GM23338 (cell line): ENCODE results near the gene GALNT14. TPM values are rescaled to one million over a fixed set of nuclear protein-coding genes. Genes with fewer than 3 reads are reported as not detected.

ENCODE experiments used
- ATAC-seq: fragments of 200-7000 bp; cut with Tn5 transposase; 3 replicates; pipeline ENCODE4 v1.9.1; 2020
- DNase-seq: peaks from one replicate; pipeline ENCODE4 v3.0.0-alpha.2; 2015; ENCODE audit warnings: low spot score
- H2AFZ ChIP-seq: fragments of 200-600 bp; sonication (generic); 2 replicates; pipeline ENCODE4 v1.8.0; 2016; ENCODE audit warnings: antibody characterized with exemption, mild to moderate bottlenecking, moderate library complexity
- H3F3A ChIP-seq: fragments of 200-600 bp; sonication (generic); replicated peaks from 2 replicates; pipeline ENCODE4 v1.8.0; 2017; ENCODE audit warnings: antibody characterized with exemption, mixed run types, low read depth
- H3K27ac ChIP-seq: fragments of 200-600 bp; sonication (generic); 2 replicates; pipeline ENCODE4 v1.6.1; 2016; ENCODE audit warnings: low read depth
- H3K27me3 ChIP-seq: fragments of 200-600 bp; sonication (generic); 2 replicates; pipeline ENCODE4 v1.8.0; 2016; ENCODE audit warnings: mild to moderate bottlenecking, mixed run types, moderate library complexity; ENCODE audit not compliant: insufficient read depth
- H3K36me3 ChIP-seq: fragments of 200-600 bp; sonication (generic); 2 replicates; pipeline ENCODE4 v1.8.0; 2016; ENCODE audit warnings: mild to moderate bottlenecking; ENCODE audit not compliant: insufficient read depth
- H3K4me1 ChIP-seq: fragments of 200-600 bp; sonication (generic); 2 replicates; pipeline ENCODE4 v1.8.0; 2016; ENCODE audit warnings: mild to moderate bottlenecking, moderate library complexity; ENCODE audit not compliant: insufficient read depth
- H3K4me2 ChIP-seq: fragments of 200-600 bp; sonication (generic); 2 replicates; pipeline ENCODE4 v1.7.1; 2017; ENCODE audit warnings: mixed run types
- H3K4me3 ChIP-seq: fragments of 200-600 bp; sonication (generic); 2 replicates; pipeline ENCODE4 v1.6.1; 2016; ENCODE audit warnings: mixed run types
- H3K79me2 ChIP-seq: fragments of 200-600 bp; sonication (generic); replicated peaks from 2 replicates; pipeline ENCODE4 v1.8.0; 2017; ENCODE audit warnings: mild to moderate bottlenecking; ENCODE audit not compliant: insufficient read depth
- H3K9me2 ChIP-seq: fragments of 200-600 bp; sonication (generic); 2 replicates; pipeline ENCODE4 v1.8.0; 2017; ENCODE audit not compliant: insufficient read depth
- H4K20me1 ChIP-seq: fragments of 200-600 bp; sonication (generic); replicated peaks from 2 replicates; pipeline ENCODE4 v1.8.0; 2017; ENCODE audit warnings: mild to moderate bottlenecking; ENCODE audit not compliant: insufficient read depth
- H3K27ac Mint-ChIP-seq: 2 replicates; pipeline ENCODE4 v1.8.0; 2020; ENCODE audit warnings: inconsistent platforms, mild to moderate bottlenecking, moderate library complexity, mixed read lengths
- H3K27me3 Mint-ChIP-seq: 3 replicates; pipeline ENCODE4 v1.8.0; 2022; ENCODE audit warnings: low read depth, mild to moderate bottlenecking, moderate library complexity, mixed read lengths, inconsistent platforms; ENCODE audit not compliant: insufficient read depth, poor library complexity
- H3K36me3 Mint-ChIP-seq: 3 replicates; pipeline ENCODE4 v1.8.0; 2021; ENCODE audit warnings: low read depth, mild to moderate bottlenecking, inconsistent platforms, moderate library complexity, mixed read lengths
- H3K4me1 Mint-ChIP-seq: 3 replicates; pipeline ENCODE4 v1.8.0; 2020; ENCODE audit warnings: mild to moderate bottlenecking, inconsistent platforms, mixed read lengths
- H3K4me3 Mint-ChIP-seq: 3 replicates; pipeline ENCODE4 v1.8.0; 2021; ENCODE audit warnings: moderate library complexity, mild to moderate bottlenecking, inconsistent platforms, mixed read lengths
- H3K9me3 Mint-ChIP-seq: 3 replicates; pipeline ENCODE4 v1.8.0; 2020; ENCODE audit warnings: moderate library complexity, mild to moderate bottlenecking, inconsistent platforms, mixed read lengths
- EZH2phosphoT487 ChIP-seq: fragments of 200-600 bp; sonication (generic); IDR thresholded peaks from one replicate; pipeline ENCODE4 v1.8.1; 2018; ENCODE audit warnings: antibody characterized with exemption; ENCODE audit not compliant: unreplicated experiment
- JUNB ChIP-seq: IDR thresholded peaks from one replicate; pipeline ENCODE4 v1.6.1; 2016; ENCODE audit warnings: antibody characterized with exemption; ENCODE audit not compliant: unreplicated experiment
- POLR2AphosphoS5 ChIP-seq: IDR thresholded peaks from 2 replicates; pipeline ENCODE4 v1.6.1; 2016; ENCODE audit warnings: antibody characterized with exemption, low read depth
- STAT1 ChIP-seq: IDR thresholded peaks from one replicate; pipeline ENCODE4 v1.6.1; 2016; ENCODE audit warnings: antibody characterized with exemption; ENCODE audit not compliant: unreplicated experiment
- ZNF331 ChIP-seq: fragments of 250-450 bp; sonication (Bioruptor Pico); IDR thresholded peaks from 2 replicates; pipeline ENCODE4 v1.5.0; 2020; ENCODE audit warnings: low read depth, mild to moderate bottlenecking, moderate library complexity
- polyA plus RNA-seq: library from polyadenylated mRNA; unstranded; fragments of >200 nt; fragmentation: Nextera tagmentation; extraction: Ambion mirVana; gene quantifications from 2 replicates; pipeline ENCODE4 v1.2.1, GENCODE V29; 2016
- total RNA-seq: library from RNA; depleted of rRNA; stranded (reverse); fragments of >200 nt; shearing (Covaris generic); gene quantifications from 2 replicates; pipeline ENCODE4 v1.2.3, GENCODE V29; 2014
- TF ChIP-seq, protein P1 (sequence below): fragments of 250-450 bp; sonication (Bioruptor Pico); IDR thresholded peaks from 2 replicates; pipeline ENCODE4 v1.5.0; 2020; ENCODE audit warnings: mild to moderate bottlenecking, moderate library complexity

GALNT14 gene
- total and polyA plus RNA-seq, 2 experiments from 2014 or later = 5.4 to 7.7 TPM

DNA sequence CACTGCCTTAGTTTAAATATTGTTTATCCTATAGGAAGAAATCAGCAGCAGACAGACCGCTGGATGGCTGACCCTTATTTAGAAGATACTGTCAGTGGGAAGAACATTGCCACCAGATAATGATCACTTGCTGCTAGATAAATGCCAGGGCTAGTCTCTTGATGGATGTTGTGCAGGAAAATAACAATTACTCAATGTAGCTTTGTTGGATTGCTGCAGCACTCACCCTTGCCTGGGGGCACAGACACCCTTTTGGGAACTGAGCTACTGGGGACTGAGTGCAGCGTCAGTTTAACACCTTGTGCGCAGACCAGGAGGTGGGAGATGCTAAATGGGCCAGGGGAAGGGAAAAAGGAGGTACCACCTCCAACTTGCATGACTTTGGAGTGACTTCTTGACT is 266.8 kb downstream of the GALNT14 start:
- ATAC-seq (no peak; the same call in 2 of the 3 replicates), DNase-seq (no peak)
- no peaks in the 10 kb centered on the region for H3K27me3 Mint-ChIP-seq
- H3K4me1 ChIP-seq = no peaks in the 10 kb centered on the region; the same call in 1 of the 2 replicates
- peaks cover 14% of the 10 kb centered on the region for H3K4me1 Mint-ChIP-seq
- no peak overlapping the region for H3K4me3 Mint-ChIP-seq
- no peaks in the 10 kb centered on the region for H3K27me3 ChIP-seq
- H3K79me2 ChIP-seq = no peaks in the 10 kb centered on the region
- no peak overlapping the region for H3K27ac ChIP-seq
- no peak for TF ChIP-seq STAT1
- H3F3A ChIP-seq = no peaks in the 10 kb centered on the region
- peak overlapping the region; percentile 70 for H2AFZ ChIP-seq
- no peak overlapping the region for H3K27ac Mint-ChIP-seq
- no peaks in the 10 kb centered on the region for H3K36me3 ChIP-seq
- 0 out of 2 replicates have a peak, but pooled peaks cover 3% of the 10 kb centered on the region for H3K9me2 ChIP-seq
- H3K4me2 ChIP-seq = 0 out of 2 replicates have a peak overlapping the region, but pooled peaks have one; percentile 48
- H4K20me1 ChIP-seq = no peaks in the 10 kb centered on the region
- peaks cover 3% of the 10 kb centered on the region; the same call in 1 of the 3 replicates for H3K36me3 Mint-ChIP-seq
- H3K9me3 Mint-ChIP-seq = peaks cover 10% of the 10 kb centered on the region; the same call in 2 of the 3 replicates
- H3K4me3 ChIP-seq = no peak overlapping the region

GRCh38 chr2:30869988-30870387 is 268.3 kb downstream of the GALNT14 start:
- H3K9me3 Mint-ChIP-seq = peaks cover 8% of the 10 kb centered on the region; the same call in 2 of the 3 replicates
- H3K79me2 ChIP-seq = no peaks in the 10 kb centered on the region
- H3K4me3 Mint-ChIP-seq = no peak overlapping the region
- H3F3A ChIP-seq = no peaks in the 10 kb centered on the region
- peaks cover 3% of the 10 kb centered on the region; the same call in 1 of the 3 replicates for H3K36me3 Mint-ChIP-seq
- H3K27ac ChIP-seq = no peak overlapping the region
- 0 out of 2 replicates have a peak, but pooled peaks cover 3% of the 10 kb centered on the region for H3K9me2 ChIP-seq
- DNase-seq = peak; percentile 23
- no peak overlapping the region for H3K27ac Mint-ChIP-seq
- no peaks in the 10 kb centered on the region for H3K27me3 Mint-ChIP-seq
- H3K4me1 Mint-ChIP-seq = peaks cover 14% of the 10 kb centered on the region
- no peak overlapping the region for H3K4me3 ChIP-seq
- no peaks in the 10 kb centered on the region; the same call in 1 of the 2 replicates for H3K4me1 ChIP-seq
- ATAC-seq = no peak
- no peaks in the 10 kb centered on the region for H3K27me3 ChIP-seq
- no peak overlapping the region for H3K4me2 ChIP-seq
- no peaks in the 10 kb centered on the region for H3K36me3 ChIP-seq
- TF ChIP-seq, protein P1, sequence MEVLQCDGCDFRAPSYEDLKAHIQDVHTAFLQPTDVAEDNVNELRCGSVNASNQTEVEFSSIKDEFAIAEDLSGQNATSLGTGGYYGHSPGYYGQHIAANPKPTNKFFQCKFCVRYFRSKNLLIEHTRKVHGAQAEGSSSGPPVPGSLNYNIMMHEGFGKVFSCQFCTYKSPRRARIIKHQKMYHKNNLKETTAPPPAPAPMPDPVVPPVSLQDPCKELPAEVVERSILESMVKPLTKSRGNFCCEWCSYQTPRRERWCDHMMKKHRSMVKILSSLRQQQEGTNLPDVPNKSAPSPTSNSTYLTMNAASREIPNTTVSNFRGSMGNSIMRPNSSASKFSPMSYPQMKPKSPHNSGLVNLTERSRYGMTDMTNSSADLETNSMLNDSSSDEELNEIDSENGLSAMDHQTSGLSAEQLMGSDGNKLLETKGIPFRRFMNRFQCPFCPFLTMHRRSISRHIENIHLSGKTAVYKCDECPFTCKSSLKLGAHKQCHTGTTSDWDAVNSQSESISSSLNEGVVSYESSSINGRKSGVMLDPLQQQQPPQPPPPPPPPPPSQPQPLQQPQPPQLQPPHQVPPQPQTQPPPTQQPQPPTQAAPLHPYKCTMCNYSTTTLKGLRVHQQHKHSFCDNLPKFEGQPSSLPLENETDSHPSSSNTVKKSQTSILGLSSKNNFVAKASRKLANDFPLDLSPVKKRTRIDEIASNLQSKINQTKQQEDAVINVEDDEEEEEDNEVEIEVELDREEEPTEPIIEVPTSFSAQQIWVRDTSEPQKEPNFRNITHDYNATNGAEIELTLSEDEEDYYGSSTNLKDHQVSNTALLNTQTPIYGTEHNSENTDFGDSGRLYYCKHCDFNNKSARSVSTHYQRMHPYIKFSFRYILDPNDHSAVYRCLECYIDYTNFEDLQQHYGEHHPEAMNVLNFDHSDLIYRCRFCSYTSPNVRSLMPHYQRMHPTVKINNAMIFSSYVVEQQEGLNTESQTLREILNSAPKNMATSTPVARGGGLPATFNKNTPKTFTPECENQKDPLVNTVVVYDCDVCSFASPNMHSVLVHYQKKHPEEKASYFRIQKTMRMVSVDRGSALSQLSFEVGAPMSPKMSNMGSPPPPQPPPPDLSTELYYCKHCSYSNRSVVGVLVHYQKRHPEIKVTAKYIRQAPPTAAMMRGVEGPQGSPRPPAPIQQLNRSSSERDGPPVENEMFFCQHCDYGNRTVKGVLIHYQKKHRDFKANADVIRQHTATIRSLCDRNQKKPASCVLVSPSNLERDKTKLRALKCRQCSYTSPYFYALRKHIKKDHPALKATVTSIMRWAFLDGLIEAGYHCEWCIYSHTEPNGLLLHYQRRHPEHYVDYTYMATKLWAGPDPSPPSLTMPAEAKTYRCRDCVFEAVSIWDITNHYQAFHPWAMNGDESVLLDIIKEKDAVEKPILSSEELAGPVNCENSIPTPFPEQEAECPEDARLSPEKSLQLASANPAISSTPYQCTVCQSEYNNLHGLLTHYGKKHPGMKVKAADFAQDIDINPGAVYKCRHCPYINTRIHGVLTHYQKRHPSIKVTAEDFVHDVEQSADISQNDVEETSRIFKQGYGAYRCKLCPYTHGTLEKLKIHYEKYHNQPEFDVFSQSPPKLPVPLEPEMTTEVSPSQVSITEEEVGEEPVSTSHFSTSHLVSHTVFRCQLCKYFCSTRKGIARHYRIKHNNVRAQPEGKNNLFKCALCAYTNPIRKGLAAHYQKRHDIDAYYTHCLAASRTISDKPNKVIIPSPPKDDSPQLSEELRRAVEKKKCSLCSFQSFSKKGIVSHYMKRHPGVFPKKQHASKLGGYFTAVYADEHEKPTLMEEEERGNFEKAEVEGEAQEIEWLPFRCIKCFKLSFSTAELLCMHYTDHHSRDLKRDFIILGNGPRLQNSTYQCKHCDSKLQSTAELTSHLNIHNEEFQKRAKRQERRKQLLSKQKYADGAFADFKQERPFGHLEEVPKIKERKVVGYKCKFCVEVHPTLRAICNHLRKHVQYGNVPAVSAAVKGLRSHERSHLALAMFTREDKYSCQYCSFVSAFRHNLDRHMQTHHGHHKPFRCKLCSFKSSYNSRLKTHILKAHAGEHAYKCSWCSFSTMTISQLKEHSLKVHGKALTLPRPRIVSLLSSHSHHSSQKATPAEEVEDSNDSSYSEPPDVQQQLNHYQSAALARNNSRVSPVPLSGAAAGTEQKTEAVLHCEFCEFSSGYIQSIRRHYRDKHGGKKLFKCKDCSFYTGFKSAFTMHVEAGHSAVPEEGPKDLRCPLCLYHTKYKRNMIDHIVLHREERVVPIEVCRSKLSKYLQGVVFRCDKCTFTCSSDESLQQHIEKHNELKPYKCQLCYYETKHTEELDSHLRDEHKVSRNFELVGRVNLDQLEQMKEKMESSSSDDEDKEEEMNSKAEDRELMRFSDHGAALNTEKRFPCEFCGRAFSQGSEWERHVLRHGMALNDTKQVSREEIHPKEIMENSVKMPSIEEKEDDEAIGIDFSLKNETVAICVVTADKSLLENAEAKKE (CRISPR knock-in tag) = no peak
- TF ChIP-seq ZNF331 (CRISPR knock-in tag) = no peak
- no peak for TF ChIP-seq EZH2phosphoT487
- TF ChIP-seq JUNB = no peak
- TF ChIP-seq POLR2AphosphoS5 = no peak
- no peaks in the 10 kb centered on the region for H4K20me1 ChIP-seq
- H2AFZ ChIP-seq = no peak overlapping the region
